Osteoblast (primary cell): Measurements from ENCODE around the gene MELTF. TPM values are rescaled to one million over a fixed set of nuclear protein-coding genes. Genes with fewer than 3 reads are reported as not detected.

Experiments
- DNase-seq: peaks from one replicate; pipeline ENCODE4 v3.0.0; 2011; ENCODE audit warnings: low spot score, mixed read lengths; ENCODE audit not compliant: insufficient read length; ENCODE audit errors: missing footprints
- H2AFZ ChIP-seq: 2 replicates; pipeline ENCODE4 v1.6.0; 2011; ENCODE audit warnings: mild to moderate bottlenecking, low read length
- H3K27ac ChIP-seq: 2 replicates; pipeline ENCODE4 v1.5.1; 2011; ENCODE audit warnings: mild to moderate bottlenecking, low read depth, low read length, moderate library complexity
- H3K27me3 ChIP-seq: 2 replicates; pipeline ENCODE4 v1.6.0; 2012; ENCODE audit warnings: mild to moderate bottlenecking, control low read depth, inconsistent platforms, low read length, moderate library complexity; ENCODE audit not compliant: insufficient read depth
- H3K36me3 ChIP-seq: 2 replicates; pipeline ENCODE4 v1.5.1; 2011; ENCODE audit warnings: mild to moderate bottlenecking, low read length, control low read depth, moderate library complexity; ENCODE audit not compliant: insufficient read depth
- H3K4me1 ChIP-seq: 2 replicates; pipeline ENCODE4 v1.5.1; 2011; ENCODE audit warnings: mild to moderate bottlenecking, low read length, control low read depth, moderate library complexity; ENCODE audit not compliant: insufficient read depth
- H3K4me2 ChIP-seq: 2 replicates; pipeline ENCODE4 v1.6.0; 2011; ENCODE audit warnings: mild to moderate bottlenecking, low read length; ENCODE audit not compliant: insufficient read depth
- H3K4me3 ChIP-seq: fragments of 200-600 bp; sonication (generic); 3 replicates; pipeline ENCODE4 v1.5.1; 2012; ENCODE audit warnings: mild to moderate bottlenecking, low read length, inconsistent platforms; ENCODE audit not compliant: insufficient read depth
- H3K79me2 ChIP-seq: 2 replicates; pipeline ENCODE4 v1.6.0; 2012; ENCODE audit warnings: mild to moderate bottlenecking, low read length, control low read depth, inconsistent platforms; ENCODE audit not compliant: insufficient read depth
- H3K9me3 ChIP-seq: 2 replicates; pipeline ENCODE4 v1.5.1; 2011; ENCODE audit warnings: low read depth, low read length, control low read depth
- H4K20me1 ChIP-seq: 2 replicates; pipeline ENCODE4 v1.6.0; 2012; ENCODE audit warnings: mild to moderate bottlenecking, low read length, control low read depth; ENCODE audit not compliant: insufficient read depth
- CTCF ChIP-seq: IDR thresholded peaks from 2 replicates; pipeline ENCODE4 v1.5.1; 2011; ENCODE audit warnings: mild to moderate bottlenecking, low read depth, low read length, moderate library complexity; ENCODE audit errors: extremely low read depth
- total RNA-seq: library from RNA; depleted of rRNA; stranded (reverse); fragments of >200 nt; gene quantifications from 2 replicates; pipeline ENCODE4 v1.2.3, GENCODE V29; 2012

MELTF gene
- total RNA-seq, 1 donor: 5.1 TPM

DNA sequence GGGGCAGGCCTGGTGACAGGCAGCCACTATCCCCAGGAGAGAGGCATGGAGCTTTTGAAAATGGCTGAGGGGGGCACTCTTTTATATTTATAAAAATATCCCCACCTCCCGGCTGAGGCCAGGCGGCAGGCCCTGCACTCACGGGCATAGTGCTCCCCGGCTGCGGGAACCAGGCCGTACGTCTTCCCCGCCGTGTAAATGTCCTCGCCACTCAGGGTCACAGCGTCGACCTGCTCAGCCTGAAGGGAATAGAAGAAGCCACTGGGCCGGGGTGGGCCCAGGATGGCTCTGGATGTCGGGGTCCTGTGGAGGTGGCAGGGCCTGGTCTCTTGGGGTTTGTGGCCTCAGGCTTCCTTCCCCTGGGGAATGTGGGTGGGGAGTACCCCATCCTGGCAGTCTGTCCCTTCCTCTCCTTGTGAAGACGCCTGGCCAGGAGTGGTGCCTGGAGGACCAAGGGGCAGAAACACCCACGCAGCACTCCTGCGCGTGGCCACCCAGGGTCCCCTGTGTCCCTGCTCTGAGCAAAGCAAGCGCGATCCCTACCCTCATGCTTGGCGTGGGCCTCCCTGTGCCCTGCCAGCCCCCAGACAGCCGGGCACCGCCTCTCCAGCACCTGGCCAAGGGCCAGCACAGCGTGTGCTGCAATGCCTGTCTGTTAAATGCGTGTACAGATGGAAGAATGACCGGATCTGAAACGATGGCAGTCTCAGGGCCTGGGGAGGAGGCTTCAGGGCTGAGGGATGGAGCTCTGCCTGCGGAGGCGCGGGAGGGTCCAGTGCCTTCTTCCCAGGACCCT lies 18.9 kb downstream of the MELTF start:
- no peaks in the 10 kb centered on the region for H3K79me2 ChIP-seq
- DNase-seq: no peak
- H4K20me1 ChIP-seq: no peaks in the 10 kb centered on the region
- TF ChIP-seq CTCF: no peak
- no peaks in the 10 kb centered on the region for H3K4me1 ChIP-seq
- H3K4me3 ChIP-seq: no peak overlapping the region
- H3K9me3 ChIP-seq: no peaks in the 10 kb centered on the region
- no peaks in the 10 kb centered on the region for H3K36me3 ChIP-seq
- H3K4me2 ChIP-seq: no peak overlapping the region
- no peak overlapping the region for H2AFZ ChIP-seq
- H3K27ac ChIP-seq: no peak overlapping the region
- peaks cover 3% of the 10 kb centered on the region for H3K27me3 ChIP-seq

- H3K27ac ChIP-seq: no peak overlapping the region
- no peak for TF ChIP-seq CTCF
Measured at GRCh38 chr3:197009532-197010019, 20.0 kb downstream of the MELTF start.

DNA sequence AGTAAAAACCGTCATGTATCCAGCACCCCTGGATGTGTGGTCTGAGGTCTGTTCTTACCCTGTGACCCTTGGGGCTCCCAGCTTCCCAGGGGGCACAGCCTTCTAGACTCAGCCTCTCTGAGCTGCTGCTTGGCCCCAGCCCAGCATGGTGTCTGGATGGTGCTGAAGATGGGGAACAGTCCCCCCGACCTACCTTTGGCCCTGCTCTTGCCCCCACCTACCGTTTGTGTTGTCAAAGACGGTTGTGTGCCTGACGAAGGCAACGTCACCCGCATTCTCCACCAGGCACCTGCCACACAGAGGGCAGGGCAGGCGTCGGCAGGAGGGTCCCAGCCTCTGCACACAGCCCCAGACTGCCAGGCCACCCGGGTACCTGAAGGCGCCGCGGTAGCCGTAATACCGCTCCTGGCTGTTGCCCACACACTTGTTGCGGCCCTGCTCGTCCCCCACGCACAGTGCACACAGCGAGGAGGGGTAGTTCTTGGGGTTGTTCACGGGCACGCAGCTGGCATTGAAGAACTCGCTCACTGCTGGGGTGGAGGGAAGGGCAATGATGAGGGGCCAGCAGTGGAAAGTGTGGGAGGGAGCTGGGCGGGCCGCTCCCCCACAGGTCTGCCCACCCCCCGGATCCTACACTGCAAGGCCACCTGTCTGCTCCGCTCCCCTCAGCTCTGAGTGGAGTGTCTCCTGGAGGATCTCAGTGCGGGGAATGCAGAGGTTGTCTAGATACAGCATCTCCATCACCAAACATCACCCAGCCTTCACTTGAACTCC lies 21.0 kb downstream of the MELTF start:
- peaks cover 2% of the 10 kb centered on the region for H3K27me3 ChIP-seq
- no peak overlapping the region for H3K27ac ChIP-seq
- no peaks in the 10 kb centered on the region for H4K20me1 ChIP-seq
- H3K4me2 ChIP-seq: no peak overlapping the region
- no peaks in the 10 kb centered on the region for H3K36me3 ChIP-seq
- H3K79me2 ChIP-seq: no peaks in the 10 kb centered on the region
- no peaks in the 10 kb centered on the region for H3K9me3 ChIP-seq
- no peak for DNase-seq
- H3K4me1 ChIP-seq: peaks cover 2% of the 10 kb centered on the region
- TF ChIP-seq CTCF: no peak
- H2AFZ ChIP-seq: no peak overlapping the region
- no peak overlapping the region for H3K4me3 ChIP-seq

More at GRCh38 chr3:197009532-197010019, 20.0 kb downstream of the MELTF start:
- H3K4me3 ChIP-seq: no peak overlapping the region
- no peaks in the 10 kb centered on the region for H4K20me1 ChIP-seq
- DNase-seq: no peak
- no peaks in the 10 kb centered on the region for H3K36me3 ChIP-seq
- H3K4me2 ChIP-seq: no peak overlapping the region
- H3K4me1 ChIP-seq: no peaks in the 10 kb centered on the region
- peaks cover 3% of the 10 kb centered on the region for H3K27me3 ChIP-seq
- H3K79me2 ChIP-seq: no peaks in the 10 kb centered on the region
- no peak overlapping the region for H2AFZ ChIP-seq
- no peaks in the 10 kb centered on the region for H3K9me3 ChIP-seq

- peaks cover 4% of the 10 kb centered on the region for H3K4me1 ChIP-seq
- H3K36me3 ChIP-seq: no peaks in the 10 kb centered on the region
Measured at GRCh38 chr3:197007953-197008352, 21.7 kb downstream of the MELTF start.

More at GRCh38 chr3:197007953-197008352, 21.7 kb downstream of the MELTF start:
- Histone ChIP-seq H4K20me1 (no peaks in the 10 kb centered on the region), H3K79me2 (no peaks in the 10 kb centered on the region), H2AFZ (no peak overlapping the region), H3K27ac (no peak overlapping the region), H3K9me3 (no peaks in the 10 kb centered on the region), H3K4me3 (no peak overlapping the region), H3K27me3 (no peaks in the 10 kb centered on the region), H3K4me2 (no peak overlapping the region)
- TF ChIP-seq CTCF: no peak
- DNase-seq: no peak
